22Rv1 (cell line): ENCODE measurements around the gene ROR1.

Source experiments
- H3K27ac ChIP-seq: fragments of 450-650 bp; 2 replicates; pipeline ENCODE4 v1.5.1; 2017
- ZFX ChIP-seq: fragments of 450-650 bp; IDR thresholded peaks from 2 replicates; pipeline ENCODE4 v1.6.1; 2017; ENCODE audit warnings: antibody characterized with exemption, borderline replicate concordance
- TF ChIP-seq, protein P1 (sequence below): fragments of 450-650 bp; IDR thresholded peaks from 2 replicates; pipeline ENCODE4 v1.5.1; 2017; ENCODE audit warnings: mild to moderate bottlenecking

Gene ROR1

DNA sequence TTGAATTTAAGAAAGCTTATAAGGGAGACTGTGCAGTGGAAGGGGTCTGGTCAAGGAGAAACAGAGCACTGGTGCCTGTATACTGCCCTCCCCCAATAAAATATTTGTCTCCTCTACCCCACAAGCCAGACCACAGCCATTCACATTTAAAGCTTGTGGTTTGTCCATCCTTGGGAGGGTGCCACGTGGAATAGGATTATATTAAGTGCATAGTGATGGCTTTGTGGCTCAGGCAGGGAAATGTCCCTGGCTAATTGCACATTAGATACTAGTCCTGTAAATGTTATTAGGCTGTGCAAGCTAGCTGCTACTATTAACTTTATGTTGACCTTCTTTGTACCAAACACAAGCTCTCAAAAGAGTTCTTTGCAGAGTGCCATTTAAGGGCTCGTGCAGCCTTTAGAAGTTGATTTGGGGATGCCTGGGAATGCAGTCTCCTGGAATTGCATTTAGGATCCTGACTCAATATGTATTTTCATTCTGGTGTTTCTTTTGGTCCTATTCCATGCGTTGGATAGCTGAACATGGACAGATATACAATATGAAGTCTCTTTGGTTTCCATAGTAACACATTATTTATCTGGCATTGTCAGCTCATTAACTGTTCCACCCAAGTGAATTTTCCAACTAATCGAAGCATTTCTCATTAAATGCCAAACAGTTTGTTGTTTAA is 210.6 kb downstream of the ROR1 start:
- no peak overlapping the region for H3K27ac ChIP-seq
- TF ChIP-seq ZFX = no peak
- TF ChIP-seq, protein P1, sequence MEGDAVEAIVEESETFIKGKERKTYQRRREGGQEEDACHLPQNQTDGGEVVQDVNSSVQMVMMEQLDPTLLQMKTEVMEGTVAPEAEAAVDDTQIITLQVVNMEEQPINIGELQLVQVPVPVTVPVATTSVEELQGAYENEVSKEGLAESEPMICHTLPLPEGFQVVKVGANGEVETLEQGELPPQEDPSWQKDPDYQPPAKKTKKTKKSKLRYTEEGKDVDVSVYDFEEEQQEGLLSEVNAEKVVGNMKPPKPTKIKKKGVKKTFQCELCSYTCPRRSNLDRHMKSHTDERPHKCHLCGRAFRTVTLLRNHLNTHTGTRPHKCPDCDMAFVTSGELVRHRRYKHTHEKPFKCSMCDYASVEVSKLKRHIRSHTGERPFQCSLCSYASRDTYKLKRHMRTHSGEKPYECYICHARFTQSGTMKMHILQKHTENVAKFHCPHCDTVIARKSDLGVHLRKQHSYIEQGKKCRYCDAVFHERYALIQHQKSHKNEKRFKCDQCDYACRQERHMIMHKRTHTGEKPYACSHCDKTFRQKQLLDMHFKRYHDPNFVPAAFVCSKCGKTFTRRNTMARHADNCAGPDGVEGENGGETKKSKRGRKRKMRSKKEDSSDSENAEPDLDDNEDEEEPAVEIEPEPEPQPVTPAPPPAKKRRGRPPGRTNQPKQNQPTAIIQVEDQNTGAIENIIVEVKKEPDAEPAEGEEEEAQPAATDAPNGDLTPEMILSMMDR = no peak

DNA sequence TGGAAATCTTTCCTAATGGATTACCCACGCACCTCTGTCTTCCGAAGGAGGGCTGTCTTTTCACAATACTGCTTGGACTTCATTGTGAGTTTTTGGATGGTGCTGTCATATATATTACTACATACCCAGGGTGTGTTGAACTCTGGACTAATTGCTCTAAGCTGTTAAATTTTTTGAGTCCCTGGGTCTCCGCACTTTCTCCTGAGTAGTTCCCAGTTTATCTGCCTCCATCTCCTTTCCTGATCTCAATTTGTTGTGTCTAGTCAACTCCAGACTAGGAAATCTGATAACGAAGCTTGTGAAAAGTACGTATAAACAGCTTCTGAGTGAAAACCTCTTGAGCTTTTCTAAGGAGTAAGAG is 211.1 kb downstream of the ROR1 start:
- no peak for TF ChIP-seq ZFX
- TF ChIP-seq, protein P1 = no peak
- no peak overlapping the region for H3K27ac ChIP-seq

DNA sequence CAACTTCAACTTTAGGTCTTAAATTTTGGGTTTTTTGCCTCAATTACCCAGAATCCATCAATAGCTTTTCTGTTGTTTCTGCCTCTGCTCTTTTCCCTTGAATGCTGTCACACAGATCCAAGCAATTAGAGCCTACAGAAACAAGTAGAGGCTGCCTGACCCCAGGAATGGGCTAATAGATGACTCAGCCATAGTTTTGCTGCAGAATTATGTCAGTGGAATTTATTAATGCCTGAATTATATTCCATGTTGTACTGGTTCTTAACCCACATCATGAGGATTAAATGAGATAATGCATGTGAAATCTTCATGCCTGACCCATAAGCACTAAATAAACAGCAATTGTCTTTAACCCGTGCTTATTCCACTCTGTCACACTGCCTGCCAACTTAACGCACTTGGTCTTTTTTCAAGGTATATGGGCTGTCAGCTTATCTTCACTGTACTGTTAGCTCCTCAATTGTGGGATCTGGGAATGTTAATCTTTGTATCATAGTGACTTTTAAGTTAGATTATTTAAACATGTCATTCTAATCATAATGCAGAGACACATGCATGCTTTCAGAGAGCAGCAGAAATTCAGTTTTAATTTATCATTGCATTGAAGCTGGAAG is 213.3 kb downstream of the ROR1 start:
- no peak for TF ChIP-seq ZFX
- TF ChIP-seq, protein P1 = no peak
- no peak overlapping the region for H3K27ac ChIP-seq

DNA sequence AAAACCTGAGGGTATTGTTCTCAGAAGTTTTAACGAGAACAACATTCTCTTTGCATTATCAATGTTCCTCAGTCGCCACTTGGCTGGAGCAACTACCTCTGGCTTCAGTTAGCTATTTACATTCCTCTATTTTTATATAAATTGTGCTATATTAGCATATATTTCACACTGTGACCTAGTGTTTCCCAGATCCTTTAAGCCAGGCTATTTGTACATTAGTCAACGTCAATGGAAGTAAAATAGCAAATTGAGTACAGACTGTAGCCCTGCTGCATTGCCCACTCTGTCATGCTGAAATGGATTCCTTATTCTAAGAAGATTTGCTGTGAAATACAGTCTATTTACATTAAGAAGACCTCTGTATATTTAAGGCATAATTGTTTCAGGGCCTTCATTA is 213.8 kb downstream of the ROR1 start:
- no peak for TF ChIP-seq ZFX
- TF ChIP-seq, protein P1 = no peak
- H3K27ac ChIP-seq = no peak overlapping the region

DNA sequence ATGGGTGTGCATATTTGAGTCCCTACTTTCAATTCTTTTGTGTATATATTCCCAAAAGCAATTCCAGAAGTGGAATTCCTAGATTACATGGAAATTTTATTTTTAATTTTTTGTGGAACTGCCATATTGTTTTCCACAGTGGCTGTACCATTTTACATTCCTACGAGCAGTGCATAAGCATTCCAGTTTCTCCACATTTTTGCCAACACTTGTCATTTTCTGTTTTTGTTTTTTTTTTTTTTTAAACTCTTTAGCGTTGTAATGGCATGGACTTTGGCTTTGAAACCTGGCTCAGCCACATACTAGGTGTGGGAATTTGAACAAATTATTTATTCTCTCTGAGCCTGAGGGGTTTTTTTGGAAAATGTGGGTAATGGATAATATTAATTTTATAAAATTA is 215.1 kb downstream of the ROR1 start:
- H3K27ac ChIP-seq = no peak overlapping the region
- TF ChIP-seq ZFX = no peak
- TF ChIP-seq, protein P1 = no peak

DNA sequence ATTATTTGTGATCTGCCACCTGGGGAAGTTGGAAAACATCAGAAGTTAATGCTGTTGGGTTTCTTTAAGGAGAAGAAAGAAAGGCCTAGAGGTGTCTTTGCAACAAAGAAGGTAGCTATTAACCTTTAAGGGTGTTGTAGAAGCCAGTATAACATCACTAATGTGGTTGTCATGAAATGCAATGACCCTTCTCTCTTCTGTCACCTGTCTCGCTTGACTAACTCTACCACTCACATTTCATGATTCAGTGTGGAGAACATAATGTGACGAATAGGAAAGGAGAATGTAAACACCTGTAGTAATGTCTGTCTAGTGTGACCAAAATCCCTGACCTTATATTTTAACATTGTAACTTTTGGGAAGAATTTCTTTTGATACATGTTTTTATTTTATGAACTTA is 217.9 kb downstream of the ROR1 start:
- TF ChIP-seq ZFX = no peak
- TF ChIP-seq, protein P1 = no peak
- H3K27ac ChIP-seq = no peak overlapping the region

DNA sequence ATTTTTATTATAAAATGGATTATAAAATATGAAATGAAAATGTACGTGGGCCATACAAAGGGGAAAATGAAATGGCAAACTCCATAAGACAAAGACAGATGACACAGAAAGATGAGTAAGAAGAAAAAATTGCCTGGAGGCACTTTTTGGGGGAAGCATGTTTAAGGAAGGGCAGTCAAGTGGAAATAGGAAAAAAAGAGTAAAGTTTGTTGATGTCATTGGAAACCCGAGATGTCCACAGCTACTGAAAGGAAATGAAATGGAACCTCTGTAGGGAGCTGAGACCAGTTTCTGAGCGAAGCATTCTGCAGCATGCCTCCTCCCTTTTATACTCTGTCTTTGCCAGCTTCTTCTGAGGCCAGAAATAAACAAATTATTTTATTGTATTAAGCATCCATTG is 226.2 kb downstream of the ROR1 start:
- no peak for TF ChIP-seq ZFX
- TF ChIP-seq, protein P1 = no peak

More for the DNA sequence above, 226.2 kb downstream of the ROR1 start:
- no peak overlapping the region for H3K27ac ChIP-seq
